C4-2B (cell line): Measurements from ENCODE around the gene PDLIM7.

ENCODE experiments used
- H3K27ac ChIP-seq: fragments of 450-650 bp; 2 replicates; pipeline ENCODE4 v1.5.1; 2017
- CTCF ChIP-seq: fragments of 450-650 bp; conservative IDR thresholded peaks from 2 replicates; pipeline ENCODE4 v1.5.1; 2017; ENCODE audit warnings: mild to moderate bottlenecking
- ZFX ChIP-seq: fragments of 450-650 bp; IDR thresholded peaks from 2 replicates; pipeline ENCODE4 v1.6.1; 2017

PDLIM7 gene

DNA sequence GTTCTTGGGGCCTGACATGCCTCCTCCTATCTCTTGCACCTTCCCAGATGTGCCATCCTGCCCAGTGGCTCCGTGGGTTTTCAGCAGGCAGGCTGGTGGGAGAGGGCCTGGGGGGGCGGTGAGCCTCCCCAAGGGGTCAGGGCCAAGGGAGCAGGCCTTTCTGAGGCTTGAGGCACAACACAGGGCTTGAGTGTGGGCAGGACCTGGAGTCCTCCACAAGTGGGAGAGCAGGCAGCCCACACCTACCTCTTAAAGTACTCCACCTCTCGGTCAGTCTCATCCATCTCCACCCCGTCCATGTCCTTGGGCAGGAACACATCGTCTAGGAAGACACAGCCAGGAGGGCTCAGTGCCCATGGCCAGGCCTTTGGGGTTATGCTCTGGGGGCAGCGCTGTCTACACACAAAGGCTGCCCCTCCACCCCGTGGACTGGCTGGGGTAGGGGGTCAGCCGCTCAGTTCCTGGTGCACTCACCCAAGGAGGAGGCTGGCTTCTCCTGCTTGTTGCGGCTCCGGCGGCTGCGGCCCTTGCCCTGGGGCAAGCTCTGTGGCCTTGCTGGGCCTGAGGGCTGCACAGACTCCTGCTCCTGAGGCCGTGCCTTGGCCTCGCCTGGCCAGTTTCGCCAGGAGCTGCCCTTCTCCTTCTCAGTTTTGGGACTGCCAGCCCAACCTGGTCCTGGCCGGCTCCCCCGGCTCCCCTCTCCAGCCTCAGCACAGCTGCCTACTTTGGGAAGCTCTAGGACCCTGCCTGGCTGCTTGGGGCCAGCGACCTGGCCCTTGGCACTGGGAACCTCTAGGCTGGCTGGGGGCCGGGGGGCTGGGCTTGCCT lies 26.5 kb upstream of the PDLIM7 start:
- TF ChIP-seq ZFX (no peak), CTCF (no peak)

GRCh38 chr5:177520916-177521513 lies 23.6 kb upstream of the PDLIM7 start:
- TF ChIP-seq ZFX, result no peak
- no peak; the same call in 1 of the 2 replicates for TF ChIP-seq CTCF
- H3K27ac ChIP-seq, result no peak overlapping the region

More for the DNA sequence above, 26.5 kb upstream of the PDLIM7 start:
- H3K27ac ChIP-seq, result peak overlapping the region; percentile 68

DNA sequence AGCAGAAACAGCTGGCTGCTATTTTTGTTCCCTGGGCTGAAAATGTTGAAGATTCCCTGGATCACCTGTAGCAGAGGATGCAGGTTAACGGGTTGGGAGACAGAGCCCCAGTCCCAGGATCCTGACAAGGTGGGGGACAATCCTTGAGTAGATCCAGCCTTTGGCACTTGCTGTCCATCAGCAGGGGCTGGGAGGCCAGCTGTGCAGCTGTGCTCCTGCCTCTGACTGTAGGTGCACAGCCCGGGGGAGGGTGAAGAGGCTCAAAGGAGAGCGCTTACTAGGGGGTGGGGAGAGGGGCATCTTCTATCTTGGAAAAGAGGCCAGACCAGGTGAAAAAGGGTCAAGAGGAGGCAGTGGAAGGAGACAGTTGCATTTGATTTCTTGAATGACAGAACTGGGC lies 22.9 kb upstream of the PDLIM7 start:
- no peak overlapping the region for H3K27ac ChIP-seq
- no peak for TF ChIP-seq ZFX
- no peak for TF ChIP-seq CTCF

DNA sequence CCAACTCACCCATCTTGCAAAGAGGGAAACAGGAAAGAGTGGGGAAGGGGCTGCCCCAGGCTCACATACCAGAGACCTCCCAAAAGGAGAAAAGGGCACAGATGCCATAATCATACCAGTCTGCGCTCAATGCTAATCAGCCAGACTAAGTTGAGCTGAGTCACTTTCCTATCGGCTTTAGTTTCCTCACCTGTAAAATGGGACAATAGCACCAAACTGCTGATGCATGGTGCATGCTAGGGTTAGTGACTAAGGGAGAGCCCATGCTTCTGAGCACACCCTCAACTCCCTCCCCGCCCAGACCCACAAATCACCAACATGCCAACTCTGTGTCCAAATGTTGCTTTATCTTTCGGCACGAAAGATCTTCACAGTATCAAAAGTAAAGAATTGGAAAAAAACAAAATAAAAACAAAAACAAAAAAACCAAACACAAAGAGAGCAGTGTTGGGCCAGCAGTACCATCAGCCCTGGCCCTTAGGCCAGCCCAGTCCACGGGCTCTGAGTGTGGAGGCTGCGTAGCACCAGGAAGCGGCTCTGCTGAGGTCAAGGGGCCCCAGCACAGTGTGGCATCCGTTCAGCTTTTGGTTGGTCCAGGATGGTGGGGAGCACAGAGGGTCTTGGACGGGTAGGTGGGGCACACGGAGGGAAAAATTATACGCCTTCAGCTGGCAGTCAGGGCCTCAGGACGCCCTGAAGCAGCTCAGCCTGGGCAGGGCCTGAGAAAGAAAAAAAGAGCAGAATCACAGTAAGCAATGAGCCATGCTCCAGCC lies 22.2 kb upstream of the PDLIM7 start:
- no peak for TF ChIP-seq ZFX
- no peak for TF ChIP-seq CTCF
- peak overlapping the region; percentile 6; the same call in 1 of the 2 replicates for H3K27ac ChIP-seq

- H3K27ac ChIP-seq, result peak within 1 kb of the TSS; percentile 86
- TF ChIP-seq CTCF, result no peak
- TF ChIP-seq ZFX, result peak; percentile 30; the same call in 1 of the 2 replicates
Observed at GRCh38 chr5:177516601-177517568, 19.5 kb upstream of the PDLIM7 start, which contains the start of gene DDX41. Gene DDX41 (minus strand): TSS chr5:177516961. CDS start chr5:177516945, 16 bp downstream.

DNA sequence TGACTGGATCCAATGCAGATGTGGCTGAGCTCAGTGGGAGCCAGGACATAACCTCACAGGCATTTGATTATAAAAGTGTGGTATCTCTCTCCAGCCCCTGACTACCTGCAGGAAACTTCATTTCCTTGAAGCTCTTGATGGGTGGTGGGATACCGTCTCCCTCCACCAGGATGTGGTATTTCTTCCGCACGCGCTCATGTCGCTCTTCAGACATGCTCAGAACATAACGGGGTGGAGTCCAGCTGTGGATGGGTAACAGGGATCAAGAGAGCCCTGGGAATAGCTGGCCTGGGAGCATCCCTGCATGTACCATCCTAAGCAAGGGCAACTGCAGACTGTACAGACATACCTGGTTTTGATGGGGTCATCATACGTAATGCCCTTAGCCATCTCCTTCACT lies 18.2 kb upstream of the PDLIM7 start:
- H3K27ac ChIP-seq, result peak overlapping the region; percentile 86; the same call in 1 of the 2 replicates
- TF ChIP-seq ZFX, result no peak
- TF ChIP-seq CTCF, result no peak
